Endothelial cell of umbilical vein (primary cell): ENCODE measurements around the gene STXBP2. TPM values are rescaled to one million over a fixed set of nuclear protein-coding genes. Genes with fewer than 3 reads are reported as not detected.

Experiments
- BruUV-seq: library from RNA; stranded (reverse); fragments of 400-500 nt; replicated peaks from 2 replicates; lab custom pipeline; 2021; lab: Mats Ljungman, UMichigan
- CTCF ChIA-PET: fragments of 300-600, 350-600 bp; sonication (Branson Sonifier 250); formaldehyde crosslinking; loops from one replicate; lab custom pipeline; 2021; ENCODE audit warnings: antibody characterized with exemption, inconsistent platforms; lab: Charles Lee
- POLR2A ChIA-PET: fragments of 300-600, 350-600 bp; sonication (Branson Sonifier 250); formaldehyde crosslinking; loops from one replicate; lab custom pipeline; 2021; ENCODE audit warnings: antibody characterized with exemption, inconsistent platforms; lab: Charles Lee
- DNase-seq: peaks from one replicate; pipeline ENCODE4 v3.0.0-alpha.2; 2011; ENCODE audit warnings: low read depth, low spot score
- FAIRE-seq: peaks from 2 replicates; lab custom pipeline; 2011; peaks lifted over from hg19 to GRCh38; lab: Jason Lieb, UNC
- H2AFZ ChIP-seq: 2 replicates; pipeline ENCODE4 v1.6.0; 2012; ENCODE audit warnings: low read depth, low read length, control low read depth, inconsistent platforms
- H3K27ac ChIP-seq: 2 replicates; pipeline ENCODE4 v1.5.1; 2011; ENCODE audit warnings: low read depth, mild to moderate bottlenecking, control low read depth, low read length, moderate library complexity; ENCODE audit not compliant: insufficient read depth
- H3K27me3 ChIP-seq, 2 experiments: 2 replicates each; pipeline versions ENCODE4 v1.6.0 to v1.6.1; 2011; ENCODE audit warnings: low read length in 2 of 2, mixed read lengths in 1 of 2; ENCODE audit not compliant: control insufficient read depth in 2 of 2, insufficient read depth in 2 of 2
- H3K36me3 ChIP-seq, 2 experiments: 2 replicates in 1 of 2; 3 replicates in 1 of 2; pipeline ENCODE4 v1.5.1; 2011; ENCODE audit warnings: low read length in 2 of 2, mild to moderate bottlenecking in 1 of 2, moderate library complexity in 1 of 2; ENCODE audit not compliant: control insufficient read depth in 2 of 2, insufficient read depth in 2 of 2; ENCODE audit errors: extremely low read depth in 1 of 2
- H3K4me1 ChIP-seq: 3 replicates; pipeline ENCODE4 v1.5.1; 2011; ENCODE audit warnings: mild to moderate bottlenecking, low read length; ENCODE audit not compliant: control insufficient read depth, insufficient read depth; ENCODE audit errors: extremely low read depth
- H3K4me2 ChIP-seq: 2 replicates; pipeline ENCODE4 v1.6.1; 2011; ENCODE audit warnings: low read length, control low read depth, mixed read lengths; ENCODE audit not compliant: insufficient read depth
- H3K4me3 ChIP-seq, 3 experiments: fragments of 200-600 bp in 1 of 3; sonication (generic), shearing (Covaris generic) in 1 of 3; replicated peaks in 1 of 3; 2 replicates each; pipeline ENCODE4 v1.5.1; 2011 to 2016; ENCODE audit warnings: control low read depth in 3 of 3, low read length in 3 of 3, mild to moderate bottlenecking in 2 of 3, inconsistent platforms in 1 of 3, low read depth in 1 of 3, moderate library complexity in 1 of 3; ENCODE audit not compliant: insufficient read depth in 1 of 3
- H3K79me2 ChIP-seq: 2 replicates; pipeline ENCODE4 v1.6.0; 2012; ENCODE audit warnings: low read length, inconsistent platforms; ENCODE audit not compliant: control insufficient read depth, insufficient read depth
- H3K9ac ChIP-seq: replicated peaks from 2 replicates; pipeline ENCODE3; 2011; ENCODE audit warnings: low read length, control low read depth; ENCODE audit not compliant: insufficient read depth; ENCODE audit errors: extremely low read depth
- H3K9me1 ChIP-seq: replicated peaks from 3 replicates; pipeline ENCODE4 v1.6.0; 2011; ENCODE audit warnings: mild to moderate bottlenecking, low read length; ENCODE audit not compliant: control insufficient read depth, insufficient read depth; ENCODE audit errors: extremely low read depth
- H3K9me3 ChIP-seq: replicated peaks from 2 replicates; pipeline ENCODE4 v1.5.1; 2012; ENCODE audit warnings: low read length, inconsistent platforms; ENCODE audit not compliant: control insufficient read depth, insufficient read depth
- H4K20me1 ChIP-seq: replicated peaks from 2 replicates; pipeline ENCODE3; 2011; ENCODE audit warnings: mild to moderate bottlenecking, low read length; ENCODE audit not compliant: control insufficient read depth, insufficient read depth; ENCODE audit errors: extremely low read depth
- CTCF ChIP-seq, 2 donors: IDR thresholded peaks; 1 replicate in 1 of 2; 2 replicates in 1 of 2; pipeline ENCODE4 v1.5.1; 2011; ENCODE audit warnings: low read length in 2 of 2, mild to moderate bottlenecking in 2 of 2, moderate library complexity in 2 of 2, control low read depth in 1 of 2, inconsistent platforms in 1 of 2, low read depth in 1 of 2; ENCODE audit not compliant: insufficient read depth in 1 of 2; ENCODE audit errors: extremely low read depth in 1 of 2
- EZH2 ChIP-seq: IDR thresholded peaks from 2 replicates; pipeline ENCODE4 v1.6.1; 2012; ENCODE audit warnings: borderline replicate concordance, low read depth, mild to moderate bottlenecking, moderate library complexity, low read length, inconsistent platforms; ENCODE audit not compliant: severe bottlenecking
- FOS ChIP-seq: IDR thresholded peaks from 2 replicates; pipeline ENCODE4 v1.6.1; 2011; ENCODE audit warnings: mild to moderate bottlenecking, low read length, moderate library complexity, borderline replicate concordance; ENCODE audit not compliant: insufficient read depth
- GATA2 ChIP-seq: IDR thresholded peaks from 2 replicates; pipeline ENCODE4 v1.7.0; 2011; ENCODE audit warnings: low read depth, mild to moderate bottlenecking, moderate library complexity, mixed read lengths, low read length; ENCODE audit not compliant: insufficient read length, insufficient read depth
- JUN ChIP-seq: IDR thresholded peaks from 2 replicates; pipeline ENCODE4 v1.6.1; 2011; ENCODE audit warnings: borderline replicate concordance, low read depth; ENCODE audit not compliant: insufficient read length, insufficient read depth
- MAX ChIP-seq: IDR thresholded peaks from 2 replicates; pipeline ENCODE4 v1.6.1; 2011; ENCODE audit not compliant: insufficient read depth, insufficient read length
- MYC ChIP-seq: IDR thresholded peaks from one replicate; pipeline ENCODE4 v1.6.1; 2011; ENCODE audit warnings: mild to moderate bottlenecking, low read depth, low read length
- POLR2A ChIP-seq: IDR thresholded peaks from 2 replicates; pipeline ENCODE4 v1.6.1; 2012; ENCODE audit warnings: low read depth, mild to moderate bottlenecking, control low read depth, low read length
- POLR2AphosphoS5 ChIP-seq: IDR thresholded peaks from 2 replicates; pipeline ENCODE4 v1.6.1; 2012; ENCODE audit warnings: low read depth, mild to moderate bottlenecking, control low read depth, low read length, moderate library complexity; ENCODE audit not compliant: insufficient read depth
- dilution Hi-C: fragments of 300-500 bp; cut with MboI; formaldehyde crosslinking; loops from one replicate; pipeline ENCODE4 v1.15.0; 2019; ENCODE audit warnings: low sequenced_read_pairs; ENCODE audit not compliant: extremely low pct_ligation_motif_present
- intact Hi-C: fragments of 100-400 bp; cut with micrococcal nuclease; formaldehyde crosslinking; loops from one replicate; pipeline ENCODE4 v1.10.0; 2022
- polyA plus RNA-seq, 4 experiments: library from polyadenylated mRNA; depleted of rRNA in 3 of 4; stranded (reverse) in 3 of 4; unstranded in 1 of 4; fragments of >200 nt; gene quantifications; 2 replicates each; pipeline versions ENCODE4 v1.2.1 to v1.2.3, GENCODE V29; 2011 to 2012; ENCODE audit warnings: missing spikeins in 1 of 4
- total RNA-seq: library from RNA; stranded (reverse); gene quantifications from 2 replicates; pipeline ENCODE4 v1.2.3, GENCODE V29; 2021

The STXBP2 gene
- total and polyA plus RNA-seq, 2 donors (not counting 3 experiments of a cell fraction or from before 2014, with no cell fraction given) = 70.0 to 105 TPM

- BruUV-seq = no TSS peak
- DNase-seq (no peak), FAIRE-seq (no peak)
- H3K4me3 ChIP-seq = no peak overlapping the region
- H3K36me3 ChIP-seq = no peaks in the 10 kb centered on the region
- TF ChIP-seq MAX (no peak), CTCF (IDR thresholded peaks at IDR 0.05; ENCODE audit: extremely low read depth in 1 of 2, insufficient read depth in 1 of 2, low read depth in 1 of 2, low read length in 2 of 2) (no peak), GATA2 (no peak), POLR2A (no peak), EZH2 (no peak), POLR2AphosphoS5 (no peak), MYC (no peak), FOS (no peak), JUN (no peak)
- no peaks in the 10 kb centered on the region for H3K4me1 ChIP-seq
- CTCF ChIA-PET = no interaction called here
- H3K9me3 ChIP-seq = no peaks in the 10 kb centered on the region
- H3K27ac ChIP-seq = no peak overlapping the region
- H3K79me2 ChIP-seq = no peaks in the 10 kb centered on the region
- no peak overlapping the region for H3K9ac ChIP-seq
- peaks cover 0 to 2% of the 10 kb centered on the region in 2 experiments for H3K27me3 ChIP-seq
- no peaks in the 10 kb centered on the region for H3K9me1 ChIP-seq
- dilution Hi-C loops = no loop called here
- H2AFZ ChIP-seq = no peak overlapping the region
- H3K4me2 ChIP-seq = no peak overlapping the region
- POLR2A ChIA-PET = no interaction called here
- no peaks in the 10 kb centered on the region for H4K20me1 ChIP-seq
- intact Hi-C loops = no loop called here
Measured at GRCh38 chr19:7646426-7646700, 9.5 kb downstream of the STXBP2 start.
